Activated CD4-positive, alpha-beta T cell treated with anti-CD3 and anti-CD28 coated beads, Interleukin-2, amount 50 U/mL, for 24 hours (primary cell): ENCODE data around the gene PSME3IP1.

Source experiments
- DNase-seq, 2 donors: peaks; one replicate each; pipeline ENCODE4 v3.0.0-alpha.2; 2020; ENCODE audit warnings: low read depth in 1 of 2, low spot score in 1 of 2

PSME3IP1 gene

GRCh38 chr16:57145046-57146021 lies 40.5 kb downstream of the PSME3IP1 start:
- no peak for DNase-seq

- DNase-seq = no peak
Measured at GRCh38 chr16:57144027-57144426, 41.8 kb downstream of the PSME3IP1 start.

GRCh38 chr16:57143149-57143921 lies 42.5 kb downstream of the PSME3IP1 start:
- no peak for DNase-seq

DNA sequence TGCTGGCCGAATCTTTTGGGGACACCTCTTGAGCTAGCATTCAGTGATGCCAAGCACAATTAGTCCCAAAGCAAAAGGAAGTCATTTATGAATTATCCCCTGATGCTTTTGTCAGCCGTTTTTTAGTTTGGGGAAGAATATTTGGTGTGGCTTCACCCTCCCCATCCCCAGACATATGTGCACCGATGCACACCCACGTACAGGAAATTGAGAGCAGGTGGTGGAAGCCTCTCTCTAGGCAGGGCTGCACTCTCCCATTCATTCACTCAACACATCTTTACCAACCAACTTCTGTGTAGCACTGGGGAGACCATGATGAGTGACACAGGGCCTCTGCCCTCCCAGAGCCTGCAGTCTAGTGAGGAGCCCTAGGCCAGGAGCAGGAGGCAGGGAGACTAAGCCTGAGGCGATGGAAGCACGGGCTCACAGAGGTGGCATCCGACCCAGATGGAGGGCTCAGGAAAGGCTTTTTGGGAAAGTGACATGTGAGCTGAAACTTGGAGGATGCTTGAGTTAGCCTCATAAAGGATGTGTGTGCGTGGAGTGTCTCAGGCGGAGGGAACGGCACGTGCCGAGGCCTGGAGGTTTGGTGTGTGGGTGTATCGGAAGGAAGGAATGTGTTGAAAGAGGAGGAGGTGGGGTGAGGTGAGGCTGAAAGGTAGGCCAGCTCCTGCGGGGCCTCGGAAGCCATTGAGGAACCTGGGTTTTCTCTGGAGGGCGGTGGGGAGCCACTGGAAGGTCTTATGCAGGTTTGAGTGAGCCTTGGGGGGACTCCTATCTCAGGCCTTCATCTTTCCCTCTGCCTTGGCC lies 43.8 kb downstream of the PSME3IP1 start:
- DNase-seq = no peak

GRCh38 chr16:57140931-57141668 lies 44.7 kb downstream of the PSME3IP1 start:
- DNase-seq = no peak

GRCh38 chr16:57138281-57138935 lies 47.4 kb downstream of the PSME3IP1 start:
- DNase-seq = no peak

DNA sequence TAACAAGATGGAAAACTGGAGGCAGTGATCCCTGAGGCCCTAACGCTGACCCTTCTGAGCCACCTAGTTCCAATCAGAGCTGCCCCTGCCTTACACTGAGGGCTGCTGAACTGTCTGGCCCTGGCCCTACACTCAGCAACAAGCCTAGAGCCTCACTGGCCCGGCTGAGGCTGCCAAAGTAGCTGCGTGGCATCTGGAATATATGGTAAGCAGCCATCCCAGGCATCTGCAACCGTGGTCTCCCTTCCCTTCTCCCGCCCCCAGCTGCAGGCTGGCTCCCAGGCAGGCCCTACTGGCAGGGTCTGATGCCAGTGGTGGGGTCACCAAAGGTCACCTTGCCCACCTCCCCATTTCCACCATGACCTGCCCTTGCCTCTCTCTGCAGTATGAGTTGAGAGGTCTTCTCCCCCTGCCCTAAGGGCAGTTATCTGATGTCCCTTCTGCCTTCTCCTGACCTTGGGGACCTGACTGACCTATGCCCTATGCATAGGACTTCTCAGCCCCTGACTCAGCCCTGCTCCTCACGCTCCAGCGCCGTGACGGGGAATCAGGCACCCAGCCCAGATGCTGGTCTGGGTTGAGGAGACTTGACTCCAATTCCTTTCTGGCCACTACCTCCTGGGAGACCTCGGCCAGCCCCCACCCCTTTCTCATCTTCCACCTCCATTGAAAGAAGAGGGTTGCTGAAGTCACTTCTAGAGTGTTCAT lies 48.1 kb downstream of the PSME3IP1 start:
- DNase-seq = no peak

DNA sequence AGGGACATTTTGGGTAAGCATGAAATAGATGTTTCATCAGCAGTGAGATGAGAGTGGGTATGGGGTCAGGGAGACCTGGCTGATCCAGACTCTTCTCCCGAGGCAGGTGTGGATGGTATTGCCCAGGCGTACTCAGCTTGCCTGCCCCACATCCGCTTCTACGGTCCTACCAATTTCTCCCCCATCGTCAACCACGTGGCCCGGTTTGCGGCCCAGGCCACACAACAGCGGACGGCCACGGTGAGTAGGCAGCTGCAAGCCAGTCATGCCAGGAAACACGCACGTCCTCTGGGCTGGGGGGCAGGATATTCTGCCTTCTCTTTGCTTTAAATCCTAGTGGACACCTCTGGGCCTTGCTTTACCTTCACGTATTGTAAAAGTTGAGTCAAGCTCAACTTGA lies 48.8 kb downstream of the PSME3IP1 start:
- DNase-seq = no peak

- DNase-seq = no peak
Measured at GRCh38 chr16:57134982-57135381, 50.9 kb downstream of the PSME3IP1 start.

DNA sequence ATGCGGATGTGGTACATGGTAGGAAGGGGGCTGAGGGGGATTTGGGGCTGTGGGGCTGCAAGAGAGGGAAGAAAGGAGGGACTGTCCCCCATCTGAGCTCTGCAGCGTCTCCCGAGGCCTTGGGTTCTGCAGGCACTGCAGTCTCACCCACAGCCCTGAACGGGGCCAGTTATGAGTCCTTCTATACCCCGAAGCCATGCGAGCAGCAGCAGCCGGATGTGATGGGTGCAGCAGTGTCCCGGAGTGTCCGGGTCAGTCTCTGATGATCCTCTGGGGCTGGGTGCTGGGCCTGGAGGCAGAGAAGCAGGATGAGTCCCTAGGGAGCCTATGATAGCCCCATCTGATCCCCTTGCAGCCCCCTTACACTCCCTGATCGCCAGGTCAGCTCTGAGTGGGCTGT lies 52.0 kb downstream of the PSME3IP1 start:
- DNase-seq = no peak

DNA sequence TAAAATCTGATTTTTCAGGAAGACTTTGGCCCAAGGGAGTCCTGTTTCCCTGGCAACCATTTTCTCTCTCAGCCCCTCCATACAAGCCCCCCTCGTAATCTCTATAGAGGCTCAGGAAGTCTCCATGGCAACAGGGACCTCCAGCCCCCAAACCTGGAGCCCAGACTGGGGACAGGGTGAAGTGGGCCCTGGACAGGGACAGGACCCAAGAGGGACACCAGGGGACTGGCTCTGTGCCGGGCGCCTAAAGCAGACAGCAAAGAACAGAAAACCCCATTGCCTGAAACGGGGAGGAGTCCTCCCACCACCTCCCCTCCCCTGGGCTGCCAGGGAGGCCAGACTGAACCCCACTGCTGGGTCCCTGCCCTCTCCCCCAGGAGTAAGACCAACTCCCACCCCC lies 52.8 kb downstream of the PSME3IP1 start:
- DNase-seq = no peak

DNA sequence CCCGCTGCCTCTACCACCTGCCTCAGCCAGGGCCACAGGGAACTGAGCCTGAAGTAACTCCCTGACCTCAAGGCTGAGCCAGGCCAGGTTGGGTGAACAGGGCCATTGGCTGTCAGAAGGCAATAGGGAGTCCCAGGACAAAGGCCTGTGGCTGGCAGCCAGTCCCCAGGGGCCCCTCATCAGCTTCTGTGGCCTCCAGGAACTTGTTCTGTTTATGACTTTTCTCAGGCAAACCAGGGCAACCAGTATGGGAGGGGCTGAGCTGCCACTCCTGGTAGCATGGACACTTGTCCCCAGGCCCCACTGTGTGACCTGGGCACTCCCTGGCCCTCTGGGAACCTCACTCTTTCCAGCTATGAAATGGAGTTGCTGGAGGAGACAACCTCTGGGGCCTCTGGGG lies 53.4 kb downstream of the PSME3IP1 start:
- no peak for DNase-seq

DNA sequence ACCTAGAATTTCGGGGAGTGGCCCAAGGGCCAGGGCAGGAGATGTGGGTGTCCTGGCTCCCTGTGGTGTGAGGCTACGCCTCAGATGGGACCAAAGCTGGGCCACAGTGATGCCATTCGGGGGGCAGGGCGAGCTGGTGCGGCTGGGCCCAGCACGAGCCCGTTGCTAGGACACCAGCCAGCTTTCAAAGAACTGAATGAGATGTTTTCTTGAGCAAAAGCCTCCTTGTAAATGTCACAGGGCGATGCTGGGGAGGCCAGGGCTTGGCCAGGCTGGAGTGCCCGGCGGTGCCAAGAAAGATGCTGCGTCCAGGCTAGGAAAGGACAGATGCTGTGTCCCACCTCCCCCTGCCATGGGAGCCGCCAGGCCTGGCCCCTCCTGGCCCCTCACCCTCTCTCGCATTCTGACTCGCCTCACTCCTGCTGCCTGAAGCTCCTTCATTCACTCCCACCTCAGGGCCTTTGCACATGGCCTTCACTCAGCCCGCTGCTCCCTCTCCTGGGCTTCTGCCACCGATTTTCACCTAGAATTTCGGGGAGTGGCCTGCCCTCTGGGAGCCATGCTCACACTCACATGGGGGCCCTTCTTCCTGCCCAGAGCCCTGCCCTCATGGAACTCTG lies 54.4 kb downstream of the PSME3IP1 start:
- no peak for DNase-seq

DNA sequence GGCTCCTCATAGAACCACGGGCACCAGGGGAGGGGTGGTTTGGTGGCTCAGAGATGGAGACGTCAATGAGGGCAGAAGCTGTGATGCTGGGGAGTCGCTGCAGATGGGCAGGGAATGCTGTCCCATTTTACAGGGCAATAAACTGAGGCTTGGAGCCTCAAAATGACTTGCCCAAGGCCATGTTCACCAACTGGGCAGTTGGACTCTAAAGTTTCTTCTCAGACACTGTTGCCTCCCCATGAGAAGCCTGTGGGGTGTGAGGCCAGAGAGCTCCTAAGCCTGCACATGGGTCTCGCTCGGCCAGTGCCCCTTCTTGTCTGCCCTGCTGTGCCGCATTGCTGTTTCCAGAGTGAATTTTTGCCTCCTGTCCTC lies 54.9 kb downstream of the PSME3IP1 start:
- DNase-seq = no peak

GRCh38 chr16:57128771-57129389 lies 57.0 kb downstream of the PSME3IP1 start:
- DNase-seq = no peak

- no peak for DNase-seq
Measured at GRCh38 chr16:57127836-57128235, 58.0 kb downstream of the PSME3IP1 start.

DNA sequence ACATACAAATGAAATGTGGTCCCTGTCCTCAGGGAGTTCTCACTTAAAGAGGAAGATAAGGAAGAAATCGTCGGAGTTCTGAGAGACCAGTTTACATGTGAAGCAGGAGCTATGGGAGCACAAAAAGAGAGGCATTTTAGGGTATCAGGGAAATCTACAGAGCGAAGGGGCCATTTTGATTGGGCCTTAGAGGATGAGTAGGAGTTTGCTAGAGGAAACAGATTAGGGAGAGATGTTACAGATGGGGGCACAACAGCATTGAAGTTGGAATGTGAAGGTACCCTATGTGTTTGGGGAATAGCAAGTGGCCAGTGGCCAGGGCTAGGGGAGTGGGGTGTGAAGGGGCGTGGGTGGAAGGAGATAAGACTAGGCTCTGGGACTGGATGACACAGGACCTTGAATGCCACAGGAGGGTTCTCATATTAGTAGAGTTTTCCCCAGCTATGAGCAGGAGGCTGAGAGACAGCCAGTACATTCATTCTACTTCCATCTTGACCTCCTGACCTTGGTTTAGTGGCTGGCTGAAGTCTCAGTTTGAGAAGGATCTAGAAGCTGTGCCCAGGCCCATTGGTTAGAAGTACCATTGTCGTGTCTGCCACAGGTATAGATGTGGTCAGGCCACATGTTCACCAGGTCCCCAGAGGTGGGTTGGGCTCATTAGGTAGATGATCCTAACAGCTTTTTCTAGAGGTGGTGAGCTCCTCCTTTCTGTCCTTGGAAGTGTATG lies 58.6 kb downstream of the PSME3IP1 start:
- no peak for DNase-seq

DNA sequence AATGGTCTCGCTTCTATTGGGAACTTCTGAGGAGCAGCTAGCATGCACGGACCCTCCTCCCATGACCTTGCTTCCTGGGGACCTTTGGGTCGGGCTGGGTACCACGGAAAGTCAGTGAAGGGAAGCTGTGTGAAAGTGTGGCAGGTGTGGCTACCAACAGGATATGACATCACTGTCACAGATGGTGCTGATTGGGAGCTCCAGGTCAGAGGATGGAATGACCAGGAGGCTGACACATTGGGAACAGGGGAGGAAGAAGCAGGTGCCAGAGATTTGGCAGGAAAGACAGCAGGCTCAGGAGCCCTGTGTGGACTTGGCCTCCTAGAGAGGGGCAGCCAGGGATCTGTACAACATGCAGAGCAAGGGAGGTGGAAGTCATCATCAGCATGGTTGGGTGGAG lies 59.4 kb downstream of the PSME3IP1 start:
- DNase-seq = no peak
